Stomach smooth muscle (tissue), 2 donors: ENCODE data around the gene DTX3.
"Not testable (repeated sequence)": the region's sequence is repeated elsewhere in the genome, so short reads cannot be mapped to it uniquely, and the experiment has no call there.

Experiments used
- H3K27ac ChIP-seq: one replicate; pipeline ENCODE4 v1.7.0; 2013; ENCODE audit warnings: mild to moderate bottlenecking, low read length, inconsistent platforms
- H3K27me3 ChIP-seq, 2 donors: one replicate each; pipeline ENCODE4 v1.7.0; 2013; ENCODE audit warnings: low read length in 2 of 2; ENCODE audit not compliant: insufficient read depth in 2 of 2, control insufficient read depth in 1 of 2
- H3K36me3 ChIP-seq, 2 donors: one replicate each; pipeline ENCODE4 v1.7.0; 2013; ENCODE audit warnings: low read length in 2 of 2; ENCODE audit not compliant: control insufficient read depth in 2 of 2, insufficient read depth in 2 of 2
- H3K4me1 ChIP-seq: one replicate; pipeline ENCODE4 v1.7.0; 2013; ENCODE audit warnings: low read length; ENCODE audit not compliant: control insufficient read depth, insufficient read depth
- H3K4me3 ChIP-seq, 2 donors: one replicate each; pipeline ENCODE4 v1.7.0; 2013; ENCODE audit warnings: low read length in 2 of 2
- H3K9ac ChIP-seq, 2 donors: one replicate each; pipeline ENCODE4 v1.7.0; 2013; ENCODE audit warnings: low read length in 2 of 2, mild to moderate bottlenecking in 1 of 2
- H3K9me3 ChIP-seq, 2 donors: one replicate each; pipeline ENCODE4 v1.7.0; 2013; ENCODE audit warnings: low read length in 2 of 2; ENCODE audit not compliant: control insufficient read depth in 2 of 2
- donor health status: healthy.
- donor health status: Pancreatic carcinoma.

The DTX3 gene

GRCh38 chr12:57604454-57604991, at the start of gene DTX3:
Gene DTX3, plus strand, starts transcription at chr12:57604824. Its CDS starts 1,694 bp downstream, at chr12:57606518.
- Histone ChIP-seq H3K9ac (peak within 1 kb of the TSS; percentile 87 to 96), H3K27me3 (no peaks in the 10 kb centered on the region), H3K4me1 (peaks cover 33% of the 10 kb centered on the region), H3K4me3 (peak within 1 kb of the TSS; percentile 85 to 89), H3K9me3 (no peaks in the 10 kb centered on the region), H3K36me3 (peaks cover 9 to 32% of the 10 kb centered on the region in 2 donors), H3K27ac (peak within 1 kb of the TSS; percentile 98)

- Histone ChIP-seq H3K27me3 (peaks cover 14 to 22% of the 10 kb centered on the region in 2 donors), H3K4me1 (peaks cover 4% of the 10 kb centered on the region), H3K9ac (no peak overlapping the region), H3K36me3 (no peaks in the 10 kb centered on the region), H3K4me3 (no peak overlapping the region), H3K27ac (no peak overlapping the region), H3K9me3 (no peaks in the 10 kb centered on the region)
These were observed 49.7 kb upstream of the DTX3 start for GRCh38 chr12:57554897-57555296.

- no peaks in the 10 kb centered on the region for H3K4me1 ChIP-seq
These were observed 45.8 kb upstream of the DTX3 start for GRCh38 chr12:57558864-57559263.

GRCh38 chr12:57560516-57560915, 44.1 kb upstream of the DTX3 start:
- peaks cover 0 to 2% of the 10 kb centered on the region in 2 donors for H3K27me3 ChIP-seq

More at GRCh38 chr12:57558864-57559263, 45.8 kb upstream of the DTX3 start:
- Histone ChIP-seq H3K27ac (no peak overlapping the region), H3K9ac (no peak overlapping the region), H3K27me3 (peaks cover 0 to 2% of the 10 kb centered on the region in 2 donors), H3K9me3 (no peaks in the 10 kb centered on the region), H3K4me3 (no peak overlapping the region), H3K36me3 (no peaks in the 10 kb centered on the region)

GRCh38 chr12:57561117-57561516, 43.5 kb upstream of the DTX3 start:
- not testable (repeated sequence) for H3K36me3 ChIP-seq, H3K4me1 ChIP-seq, H3K27me3 ChIP-seq, H3K27ac ChIP-seq, H3K4me3 ChIP-seq, H3K9me3 ChIP-seq, H3K9ac ChIP-seq

More at GRCh38 chr12:57560516-57560915, 44.1 kb upstream of the DTX3 start:
- Histone ChIP-seq H3K4me1 (no peaks in the 10 kb centered on the region), H3K9me3 (no peaks in the 10 kb centered on the region), H3K36me3 (no peaks in the 10 kb centered on the region), H3K4me3 (no peak overlapping the region), H3K9ac (no peak overlapping the region), H3K27ac (no peak overlapping the region)

- Histone ChIP-seq H3K9me3 (no peaks in the 10 kb centered on the region), H3K36me3 (no peaks in the 10 kb centered on the region), H3K9ac (no peak overlapping the region), H3K27me3 (peaks cover 0 to 2% of the 10 kb centered on the region in 2 donors), H3K27ac (no peak overlapping the region), H3K4me3 (no peak overlapping the region), H3K4me1 (no peaks in the 10 kb centered on the region)
These were observed 41.3 kb upstream of the DTX3 start for GRCh38 chr12:57563358-57563757.

- H3K9me3 ChIP-seq = no peaks in the 10 kb centered on the region
These were observed 40.4 kb upstream of the DTX3 start for GRCh38 chr12:57564178-57564740.

GRCh38 chr12:57568838-57569237, 35.8 kb upstream of the DTX3 start:
- no peaks in the 10 kb centered on the region for H3K36me3 ChIP-seq
- no peaks in the 10 kb centered on the region for H3K4me1 ChIP-seq
- H3K4me3 ChIP-seq = no peak overlapping the region
- no peaks in the 10 kb centered on the region for H3K9me3 ChIP-seq
- H3K27ac ChIP-seq = no peak overlapping the region
- H3K9ac ChIP-seq = no peak overlapping the region
- peaks cover 0 to 4% of the 10 kb centered on the region in 2 donors for H3K27me3 ChIP-seq

More at GRCh38 chr12:57564178-57564740, 40.4 kb upstream of the DTX3 start:
- Histone ChIP-seq H3K9ac (no peak overlapping the region), H3K4me1 (no peaks in the 10 kb centered on the region), H3K27ac (no peak overlapping the region), H3K4me3 (no peak overlapping the region), H3K27me3 (peaks cover 0 to 2% of the 10 kb centered on the region in 2 donors), H3K36me3 (no peaks in the 10 kb centered on the region)

GRCh38 chr12:57569858-57570257, 34.8 kb upstream of the DTX3 start:
- Histone ChIP-seq H3K9ac (no peak overlapping the region), H3K27me3 (peaks cover 0 to 2% of the 10 kb centered on the region in 2 donors), H3K4me3 (no peak overlapping the region), H3K36me3 (no peaks in the 10 kb centered on the region), H3K4me1 (no peaks in the 10 kb centered on the region), H3K27ac (no peak overlapping the region), H3K9me3 (no peaks in the 10 kb centered on the region)

GRCh38 chr12:57570438-57570837, 34.2 kb upstream of the DTX3 start:
- H3K4me3 ChIP-seq, H3K36me3 ChIP-seq, H3K9me3 ChIP-seq, H3K27me3 ChIP-seq, H3K27ac ChIP-seq, H3K4me1 ChIP-seq, H3K9ac ChIP-seq: not testable (repeated sequence)
